A549 (cell line): Measurements from ENCODE around the gene LRTM2.

Experiments used
- CTCF ChIP-seq: fragments of >200 bp; sonication (Bioruptor Twin); formaldehyde crosslinking; IDR thresholded peaks from 3 replicates; pipeline ENCODE4 v1.5.1; 2016
- EP300 ChIP-seq, 2 experiments: fragments of >200 bp; sonication (Bioruptor Twin); formaldehyde crosslinking; IDR thresholded peaks; 2 replicates in 1 of 2; 3 replicates in 1 of 2; pipeline ENCODE4 v1.6.1; 2016 to 2017
- HDAC2 ChIP-seq: fragments of 200-600 bp; sonication (generic); IDR thresholded peaks from 2 replicates; pipeline ENCODE4 v1.6.1; 2016

- TF ChIP-seq EP300 (IDR thresholded peaks at IDR 0.05) (no peak), CTCF (no peak), HDAC2 (no peak)
Observed at GRCh38 chr12:1829306-1829900, 9.0 kb downstream of the LRTM2 start.
